Fibroblast of mammary gland (primary cell): Measurements from ENCODE around the gene YBX2.
A peak's percentile ranks its signal among the peaks of the same experiment; 100 is the strongest.

Source experiments
- DNase-seq: peaks from one replicate; pipeline ENCODE4 v3.0.0-alpha.2; 2010; ENCODE audit warnings: low read depth
- H3K4me3 ChIP-seq: 2 replicates; pipeline ENCODE4 v1.5.1; 2011; ENCODE audit warnings: low read depth, mild to moderate bottlenecking, low read length, moderate library complexity; ENCODE audit not compliant: control insufficient read depth
- TF ChIP-seq, protein P1 (sequence below): conservative IDR thresholded peaks from 2 replicates; pipeline ENCODE4 v1.5.1; 2011; ENCODE audit warnings: low read depth, low read length, inconsistent platforms; ENCODE audit not compliant: control insufficient read depth, insufficient read depth

YBX2 gene

DNA sequence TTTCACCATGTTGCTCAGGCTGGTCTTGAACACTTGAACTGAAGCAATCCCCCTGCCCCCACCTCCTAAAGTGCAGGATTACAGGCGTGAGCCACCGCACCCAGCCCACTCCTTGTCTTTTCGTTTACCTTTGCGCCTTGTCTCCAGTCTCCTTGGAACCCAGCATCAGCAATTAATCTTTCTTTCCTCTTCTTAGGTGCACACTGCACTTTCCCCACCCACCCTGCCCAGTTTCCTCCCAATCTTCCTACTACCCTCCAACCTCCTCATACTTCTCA lies 30.7 kb downstream of the YBX2 start:
- H3K4me3 ChIP-seq = no peak overlapping the region
- no peak for DNase-seq
- TF ChIP-seq, protein P1, sequence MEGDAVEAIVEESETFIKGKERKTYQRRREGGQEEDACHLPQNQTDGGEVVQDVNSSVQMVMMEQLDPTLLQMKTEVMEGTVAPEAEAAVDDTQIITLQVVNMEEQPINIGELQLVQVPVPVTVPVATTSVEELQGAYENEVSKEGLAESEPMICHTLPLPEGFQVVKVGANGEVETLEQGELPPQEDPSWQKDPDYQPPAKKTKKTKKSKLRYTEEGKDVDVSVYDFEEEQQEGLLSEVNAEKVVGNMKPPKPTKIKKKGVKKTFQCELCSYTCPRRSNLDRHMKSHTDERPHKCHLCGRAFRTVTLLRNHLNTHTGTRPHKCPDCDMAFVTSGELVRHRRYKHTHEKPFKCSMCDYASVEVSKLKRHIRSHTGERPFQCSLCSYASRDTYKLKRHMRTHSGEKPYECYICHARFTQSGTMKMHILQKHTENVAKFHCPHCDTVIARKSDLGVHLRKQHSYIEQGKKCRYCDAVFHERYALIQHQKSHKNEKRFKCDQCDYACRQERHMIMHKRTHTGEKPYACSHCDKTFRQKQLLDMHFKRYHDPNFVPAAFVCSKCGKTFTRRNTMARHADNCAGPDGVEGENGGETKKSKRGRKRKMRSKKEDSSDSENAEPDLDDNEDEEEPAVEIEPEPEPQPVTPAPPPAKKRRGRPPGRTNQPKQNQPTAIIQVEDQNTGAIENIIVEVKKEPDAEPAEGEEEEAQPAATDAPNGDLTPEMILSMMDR = no peak

DNA sequence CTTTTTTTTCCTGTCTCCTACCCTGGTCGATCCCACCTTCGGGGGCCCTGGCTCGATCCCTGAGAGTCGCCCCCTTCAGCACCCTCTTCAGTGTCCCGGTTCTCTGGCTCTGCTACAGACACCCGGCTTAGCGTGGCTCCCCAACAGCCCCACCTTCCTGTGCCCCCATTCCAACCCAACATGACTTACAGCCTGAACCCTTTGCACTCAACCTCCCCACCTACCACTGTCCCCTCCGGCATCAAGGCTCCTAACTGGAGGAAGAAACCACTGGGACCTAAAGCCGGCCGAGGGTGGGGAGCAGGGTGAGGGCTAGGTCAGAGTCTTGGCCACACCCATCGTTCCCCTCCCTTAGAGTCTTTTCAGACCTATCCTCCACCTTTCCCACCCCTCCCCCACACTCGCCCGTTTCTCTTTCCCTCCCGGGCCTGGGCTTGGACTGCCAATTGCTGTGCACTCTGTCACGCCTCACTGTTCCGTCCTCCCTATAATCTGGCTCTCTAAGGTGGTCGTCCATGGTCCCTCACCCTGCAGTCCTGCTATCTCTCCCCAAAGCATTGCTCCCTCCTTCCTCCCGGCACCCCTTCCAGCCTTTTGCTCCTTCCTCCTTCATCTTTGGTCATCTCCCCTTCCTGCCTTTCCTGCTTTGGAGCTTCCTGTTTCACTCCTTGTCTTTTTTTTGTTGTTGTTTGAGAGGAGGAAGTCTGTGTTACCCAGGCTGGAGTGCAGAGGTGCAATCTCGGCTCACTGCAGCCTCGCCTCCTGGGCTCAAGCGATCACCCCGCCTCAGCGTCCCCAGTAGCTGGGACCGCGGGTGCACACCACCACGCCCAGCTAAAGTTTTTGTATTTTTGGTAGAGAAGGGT lies 31.3 kb downstream of the YBX2 start:
- DNase-seq = no peak
- no peak overlapping the region for H3K4me3 ChIP-seq
- TF ChIP-seq, protein P1 = no peak

DNA sequence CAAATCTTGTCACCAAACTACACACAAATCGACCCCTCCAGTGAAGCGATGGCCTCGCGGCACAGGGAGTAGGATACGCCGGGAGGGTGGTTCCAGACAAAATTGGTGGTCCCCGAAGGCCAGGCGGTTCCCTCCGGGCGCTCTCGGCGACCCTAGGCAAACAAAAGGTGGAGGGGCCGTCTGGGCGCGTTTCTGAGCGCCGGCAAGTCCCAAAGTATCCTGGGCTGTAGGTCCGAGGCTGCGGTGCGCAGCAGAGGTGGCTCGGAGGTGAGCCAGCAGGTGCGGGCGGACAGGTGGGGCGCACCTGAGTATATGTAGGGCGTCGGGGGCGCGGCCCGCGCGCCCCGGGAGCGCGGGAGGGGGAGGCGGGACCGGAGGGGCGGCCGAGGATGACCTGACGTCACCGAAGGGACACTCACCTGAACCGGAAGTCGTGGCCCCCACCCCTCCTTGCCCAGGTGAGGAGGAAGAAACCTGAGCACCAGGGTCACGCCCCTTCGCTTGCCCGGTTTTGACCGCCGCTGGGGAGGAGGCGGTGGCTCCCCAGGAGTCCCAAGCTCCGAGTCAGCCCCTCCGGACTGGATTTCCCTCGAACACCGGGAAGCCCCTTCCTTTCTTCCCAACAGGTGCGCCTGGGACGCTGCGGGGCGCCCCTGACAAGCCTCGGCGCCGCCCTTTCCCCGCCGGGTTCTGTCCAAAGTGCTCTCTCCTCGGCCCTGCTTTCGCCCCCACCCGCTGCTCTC lies 32.1 kb downstream of the YBX2 start, which contains the start of gene CLDN7:
TSS of gene CLDN7 (minus strand) at position 287 of the 743 bp plus-strand sequence. CDS start 435 bp downstream, outside the sequence.
- no peak for DNase-seq
- TF ChIP-seq, protein P1 = no peak
- H3K4me3 ChIP-seq = peak within 1 kb of the TSS; percentile 32

DNA sequence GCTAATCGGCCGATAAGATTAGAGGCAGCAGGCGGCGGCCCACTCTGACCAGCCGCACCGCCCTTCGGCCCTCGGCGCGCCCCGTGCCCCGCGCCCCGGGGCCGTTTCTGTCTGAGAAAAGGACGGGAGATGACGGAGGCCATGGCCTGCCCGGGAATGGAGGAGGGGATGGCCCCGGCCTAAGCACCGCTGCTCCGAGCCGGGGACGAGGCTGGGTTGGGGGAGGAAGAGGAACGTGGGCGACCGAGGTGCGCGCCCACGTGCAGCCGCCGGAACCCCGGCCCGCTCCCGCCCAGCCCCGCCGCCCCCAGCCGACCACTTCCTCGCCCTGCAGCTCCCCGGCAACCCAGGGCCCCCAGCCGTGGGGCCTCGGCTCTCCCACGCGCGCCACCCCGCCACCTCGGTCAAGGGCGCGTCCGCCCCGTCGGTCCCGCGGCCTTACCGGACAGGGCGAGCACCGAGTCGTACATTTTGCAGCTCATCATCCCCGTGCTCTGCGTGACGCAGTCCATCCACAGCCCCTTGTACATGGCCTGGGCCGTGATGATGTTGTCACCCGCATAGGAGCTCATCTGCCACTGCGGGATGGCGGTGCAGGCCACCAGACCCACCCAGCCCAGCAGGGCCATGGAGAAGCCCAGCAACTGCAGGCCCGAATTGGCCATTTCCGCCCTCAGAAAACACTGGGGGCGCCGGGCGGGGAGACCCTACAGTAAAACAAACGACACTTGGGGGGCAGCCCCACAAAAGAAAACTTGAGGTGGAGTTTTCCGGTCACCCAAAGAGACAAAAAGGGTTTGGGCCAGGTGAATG lies 32.9 kb downstream of the YBX2 start:
- TF ChIP-seq, protein P1 = no peak
- DNase-seq = no peak
- peak overlapping the region; percentile 32 for H3K4me3 ChIP-seq

DNA sequence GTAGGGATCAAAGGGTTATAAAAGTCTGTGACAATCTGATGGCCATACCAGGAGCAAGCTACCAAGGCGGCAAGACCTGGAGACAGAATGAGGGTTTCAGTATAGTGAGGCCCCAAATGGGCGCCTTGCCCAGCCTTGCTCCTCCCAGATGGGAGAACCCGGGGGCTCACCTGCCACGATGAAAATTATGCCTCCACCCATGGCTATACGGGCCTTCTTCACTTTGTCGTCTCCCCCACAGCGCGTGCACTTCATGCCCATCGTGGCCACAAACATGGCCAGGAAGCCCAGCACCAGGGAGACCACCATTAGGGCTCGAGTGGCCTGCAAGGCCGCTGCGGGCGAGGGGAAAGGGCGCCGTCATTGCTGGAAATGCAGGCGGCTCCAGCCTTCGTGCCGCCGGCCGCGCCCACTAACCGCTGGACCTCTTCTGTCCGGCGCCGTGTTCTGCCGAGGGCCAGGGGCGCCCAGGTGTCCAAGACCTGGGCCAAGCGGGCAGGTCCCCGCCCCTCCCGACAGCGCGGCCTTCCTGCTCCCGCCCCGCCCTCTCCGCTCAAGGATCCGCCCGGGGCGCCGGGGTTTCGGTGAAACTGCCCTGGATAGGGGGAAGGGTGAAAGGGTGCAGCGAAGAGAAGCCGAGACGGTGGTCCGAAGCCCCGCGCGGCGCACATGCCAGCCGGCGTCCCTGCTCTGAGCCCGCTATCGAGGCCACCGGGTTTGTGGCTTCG lies 33.6 kb downstream of the YBX2 start:
- peak overlapping the region; percentile 32 for H3K4me3 ChIP-seq
- DNase-seq = no peak

More for the DNA sequence above, 33.6 kb downstream of the YBX2 start:
- TF ChIP-seq, protein P1 = no peak
